Measurements from ENCODE around the gene TMEM106A. TPM values are rescaled to one million over a fixed set of nuclear protein-coding genes. Genes with fewer than 3 reads are reported as not detected.
"Not testable (repeated sequence)": the region's sequence is repeated elsewhere in the genome, so short reads cannot be mapped to it uniquely, and the experiment has no call there.

Gene TMEM106A
- total RNA-seq, 1 experiment from 2014 or later, result 2.2 TPM

- H3K4me3 Mint-ChIP-seq (ENCODE audit: unreplicated experiment), result no peak overlapping the region
- ChIA-PET CTCF (interaction anchor here (0.6 kb wide), 2 partner anchors 249 to 298 kb away, joined by 3 to 4 read pairs; no protein-coding TSS in a partner anchor), POLR2A (interaction anchor here (0.7 to 1.1 kb wide), 3 partner anchors 96 to 178 kb away, joined by 3 read pairs; no protein-coding TSS in a partner anchor)
- peaks cover 30% of the 10 kb centered on the region for H3K36me3 Mint-ChIP-seq (ENCODE audit: insufficient read depth, unreplicated experiment)
- no peaks in the 10 kb centered on the region for H3K4me1 Mint-ChIP-seq (ENCODE audit: insufficient read depth, unreplicated experiment)
- intact Hi-C loops (cut with micrococcal nuclease), result no loop called here
- no peaks in the 10 kb centered on the region for H3K9me3 Mint-ChIP-seq (ENCODE audit: unreplicated experiment)
- no peak for TF ChIP-seq CTCF (IDR thresholded peaks at IDR 0.05; ENCODE audit: unreplicated experiment)
- no peaks in the 10 kb centered on the region for H3K27me3 Mint-ChIP-seq (ENCODE audit: insufficient read depth, unreplicated experiment)
- no peak overlapping the region for H3K27ac Mint-ChIP-seq (ENCODE audit: low read depth, unreplicated experiment)
- no peak for DNase-seq (ENCODE audit: unreplicated experiment)
- no TSS peak for BruUV-seq (replicated peaks)
Measured at GRCh38 chr17:43219746-43220380, 8.2 kb downstream of the TMEM106A start.

- no peak for TF ChIP-seq CTCF (IDR thresholded peaks at IDR 0.05; ENCODE audit: unreplicated experiment)
- Mint-ChIP-seq H3K27ac (ENCODE audit: low read depth, unreplicated experiment) (no peak overlapping the region), H3K36me3 (ENCODE audit: insufficient read depth, unreplicated experiment) (peaks cover 24% of the 10 kb centered on the region), H3K4me1 (ENCODE audit: insufficient read depth, unreplicated experiment) (no peaks in the 10 kb centered on the region), H3K4me3 (ENCODE audit: unreplicated experiment) (no peak overlapping the region), H3K9me3 (ENCODE audit: unreplicated experiment) (no peaks in the 10 kb centered on the region), H3K27me3 (ENCODE audit: insufficient read depth, unreplicated experiment) (no peaks in the 10 kb centered on the region)
- no TSS peak for BruUV-seq (replicated peaks)
- ChIA-PET POLR2A (interaction anchor here (0.6 to 1.1 kb wide), 2 partner anchors 95 to 139 kb away, joined by 3 read pairs; no protein-coding TSS in a partner anchor), CTCF (no interaction called here)
- DNase-seq (ENCODE audit: unreplicated experiment), result no peak
- intact Hi-C loops (cut with micrococcal nuclease), result no loop called here
Measured at GRCh38 chr17:43220511-43221125, 8.9 kb downstream of the TMEM106A start.

GRCh38 chr17:43224146-43224705, 12.6 kb downstream of the TMEM106A start:
- POLR2A ChIA-PET, result no interaction called here
- CTCF ChIA-PET, result no interaction called here
- Mint-ChIP-seq H3K9me3 (ENCODE audit: unreplicated experiment) (no peaks in the 10 kb centered on the region), H3K36me3 (ENCODE audit: insufficient read depth, unreplicated experiment) (peaks cover 15% of the 10 kb centered on the region), H3K4me3 (ENCODE audit: unreplicated experiment) (no peak overlapping the region), H3K27ac (ENCODE audit: low read depth, unreplicated experiment) (no peak overlapping the region), H3K4me1 (ENCODE audit: insufficient read depth, unreplicated experiment) (no peaks in the 10 kb centered on the region), H3K27me3 (ENCODE audit: insufficient read depth, unreplicated experiment) (no peaks in the 10 kb centered on the region)
- intact Hi-C loops (cut with micrococcal nuclease), result no loop called here
- DNase-seq (ENCODE audit: unreplicated experiment), result no peak
- no TSS peak for BruUV-seq (replicated peaks)
- no peak for TF ChIP-seq CTCF (IDR thresholded peaks at IDR 0.05; ENCODE audit: unreplicated experiment)

- TF ChIP-seq CTCF (IDR thresholded peaks at IDR 0.05; ENCODE audit: unreplicated experiment), result no peak
- ChIA-PET CTCF (no interaction called here), POLR2A (interaction anchor here (1.1 kb wide), 1 partner anchor 89 kb away, joined by 3 read pairs; no protein-coding TSS in a partner anchor)
- Mint-ChIP-seq H3K4me3 (ENCODE audit: unreplicated experiment) (no peak overlapping the region), H3K4me1 (ENCODE audit: insufficient read depth, unreplicated experiment) (no peaks in the 10 kb centered on the region), H3K27me3 (ENCODE audit: insufficient read depth, unreplicated experiment) (no peaks in the 10 kb centered on the region), H3K27ac (ENCODE audit: low read depth, unreplicated experiment) (no peak overlapping the region), H3K36me3 (ENCODE audit: insufficient read depth, unreplicated experiment) (peaks cover 12% of the 10 kb centered on the region), H3K9me3 (ENCODE audit: unreplicated experiment) (no peaks in the 10 kb centered on the region)
- intact Hi-C loops (cut with micrococcal nuclease), result no loop called here
- BruUV-seq (replicated peaks), result no TSS peak
- no peak for DNase-seq (ENCODE audit: unreplicated experiment)
Measured at GRCh38 chr17:43226393-43226792, 14.7 kb downstream of the TMEM106A start.

- BruUV-seq (replicated peaks); H3K9me3 Mint-ChIP-seq (ENCODE audit: unreplicated experiment); intact Hi-C loops (cut with micrococcal nuclease); DNase-seq (ENCODE audit: unreplicated experiment); H3K4me3 Mint-ChIP-seq (ENCODE audit: unreplicated experiment); H3K27ac Mint-ChIP-seq (ENCODE audit: low read depth, unreplicated experiment); H3K36me3 Mint-ChIP-seq (ENCODE audit: insufficient read depth, unreplicated experiment); H3K4me1 Mint-ChIP-seq (ENCODE audit: insufficient read depth, unreplicated experiment); CTCF ChIA-PET; H3K27me3 Mint-ChIP-seq (ENCODE audit: insufficient read depth, unreplicated experiment): not testable (repeated sequence)
- POLR2A ChIA-PET, result interaction anchor here (0.7 kb wide), 1 partner anchor 16 kb away, joined by 4 read pairs; no protein-coding TSS in a partner anchor
Measured at GRCh38 chr17:43228020-43228782, 16.5 kb downstream of the TMEM106A start, which contains the start of gene CCDC200. TSS of gene CCDC200 (minus strand) at chr17:43228623. CDS start at chr17:43228554, 69 bp downstream.
